HG03432 (cell line): ENCODE results near the gene ARFIP2.
A peak's percentile ranks its signal among the peaks of the same experiment; 100 is the strongest.
"Not testable (repeated sequence)": the region's sequence is repeated elsewhere in the genome, so short reads cannot be mapped to it uniquely, and the experiment has no call there.

Experiments
- ATAC-seq: cut with Tn5 transposase; IDR thresholded peaks from one replicate; pipeline ENCODE4 v1.9.1; 2021; ENCODE audit warnings: mild to moderate bottlenecking, moderate library complexity; ENCODE audit not compliant: unreplicated experiment

Gene ARFIP2

DNA sequence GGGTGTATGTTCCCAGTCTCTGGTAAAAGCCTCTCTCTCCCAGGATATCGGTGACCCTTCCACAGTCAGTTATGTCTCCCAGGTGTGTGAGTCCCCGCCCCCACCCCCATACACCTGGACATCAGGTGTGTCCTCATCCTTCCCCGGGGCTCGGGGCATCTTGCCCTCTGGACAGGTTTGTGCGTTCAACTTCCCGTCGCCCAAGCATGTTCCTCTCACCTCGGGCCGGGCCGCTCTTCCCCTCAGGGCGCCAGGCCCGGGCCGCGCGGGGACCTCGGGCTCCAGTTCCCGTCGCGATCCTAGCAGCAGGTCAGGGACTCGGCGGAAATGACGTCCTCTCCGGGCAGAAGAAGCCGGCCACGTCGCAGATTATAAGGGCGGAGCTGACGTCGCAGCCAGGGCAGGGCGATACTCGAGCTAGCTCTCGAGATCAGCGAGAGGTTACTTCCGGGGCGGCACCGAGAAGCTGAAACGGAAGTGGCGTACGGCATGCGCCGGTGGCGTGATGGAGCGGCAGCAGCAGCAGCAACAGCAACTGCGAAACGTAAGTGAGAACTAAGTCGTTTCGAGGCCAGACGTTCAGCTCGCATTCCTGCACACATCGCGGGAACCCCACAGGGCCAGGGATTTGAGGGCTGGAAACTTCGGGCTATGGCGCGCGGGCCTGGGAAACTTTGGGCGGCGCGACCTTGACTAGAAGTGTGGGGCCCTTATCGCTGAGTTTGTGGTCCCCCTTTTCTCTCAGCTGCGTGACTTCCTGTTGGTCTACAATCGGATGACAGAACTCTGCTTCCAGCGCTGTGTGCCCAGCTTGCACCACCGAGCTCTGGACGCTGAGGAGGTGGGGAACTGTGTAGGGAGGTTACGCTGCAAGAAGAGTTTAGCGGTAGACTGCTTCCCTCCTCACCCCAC is at the start of gene ARFIP2, which contains the start of gene TIMM10B:
Gene ARFIP2 (minus strand): TSS at position 320 of the 912 bp plus-strand sequence. CDS start 910 bp downstream, outside the sequence.
Gene TIMM10B (plus strand): TSS at position 490 of the 912 bp plus-strand sequence. CDS start 16 bp downstream, at position 506.
- peak; percentile 99 for ATAC-seq

DNA sequence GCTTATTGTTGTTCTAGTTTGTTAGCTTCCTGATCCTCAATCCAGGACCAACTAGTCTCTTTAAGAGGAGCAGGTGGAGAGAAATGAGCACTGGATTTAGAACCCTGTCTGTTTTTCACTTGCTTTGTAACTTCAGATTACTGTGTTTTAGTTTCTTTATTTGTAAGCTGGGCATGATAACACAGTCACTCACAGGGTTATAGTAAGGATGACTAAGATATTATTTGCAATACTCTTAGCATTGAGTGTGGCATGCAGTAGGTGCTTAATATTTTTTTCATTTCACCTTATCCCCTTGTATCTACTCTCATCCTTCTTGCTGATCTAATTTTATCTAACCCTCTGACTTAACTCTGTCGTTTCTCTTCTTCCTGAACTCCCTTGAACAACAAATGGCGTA is 49.7 kb upstream of the ARFIP2 start:
- ATAC-seq: no peak

DNA sequence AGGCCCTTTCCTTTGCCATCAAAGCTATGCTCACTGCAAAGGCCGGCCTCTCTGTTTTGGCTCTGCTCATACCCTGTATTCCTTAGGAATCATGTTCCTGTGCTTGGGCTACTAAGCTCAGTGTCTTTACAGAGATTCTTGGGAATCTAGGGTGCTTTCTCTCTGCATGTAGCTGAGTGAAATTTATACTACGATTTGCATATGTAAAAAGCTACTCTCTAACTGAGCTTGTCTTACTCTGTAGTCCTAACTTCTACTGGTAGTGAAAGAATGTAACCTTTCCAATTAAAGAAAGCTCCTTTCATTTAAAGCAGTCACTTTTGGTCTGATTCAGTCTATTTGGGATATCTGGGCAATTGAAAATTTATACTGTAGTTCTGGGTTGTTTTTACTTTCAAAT is 48.1 kb upstream of the ARFIP2 start:
- no peak for ATAC-seq

DNA sequence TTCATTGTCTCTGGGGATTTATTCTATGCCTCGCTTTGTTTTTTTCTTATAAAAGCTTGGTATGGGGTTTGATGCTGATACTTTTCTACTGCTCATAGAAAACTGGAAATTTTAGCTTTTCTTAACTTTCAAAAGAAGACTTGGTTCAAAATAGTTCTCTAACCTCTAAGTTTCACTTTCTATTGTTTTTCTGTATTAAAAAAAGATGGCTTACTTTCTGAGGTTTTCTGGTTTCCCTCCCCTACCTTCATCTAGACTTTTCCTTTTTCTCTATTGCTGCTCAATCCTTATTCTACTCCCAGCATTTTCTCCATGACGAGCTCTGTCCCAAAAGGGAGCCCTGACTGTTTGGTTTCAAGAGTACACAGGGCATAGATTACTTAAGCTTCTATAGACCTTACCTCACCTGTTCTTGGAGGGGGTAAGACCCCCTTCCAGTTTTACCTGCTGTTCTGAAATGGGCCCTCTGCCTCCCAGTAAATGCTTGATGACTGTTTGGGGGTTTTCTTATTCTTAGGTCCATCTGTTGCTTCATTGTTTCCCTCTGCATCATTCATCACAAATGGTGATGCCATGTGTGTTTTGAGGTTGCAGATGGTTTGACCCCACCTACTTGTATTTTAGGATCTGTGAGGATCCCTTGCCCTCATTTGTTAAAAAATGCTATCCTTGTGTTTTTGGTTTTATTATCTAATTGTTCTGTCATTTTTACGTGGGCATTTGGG is 45.4 kb upstream of the ARFIP2 start:
- ATAC-seq: peak; percentile 70

GRCh38 chr11:6523253-6523652 is 42.1 kb upstream of the ARFIP2 start:
- ATAC-seq: no peak

DNA sequence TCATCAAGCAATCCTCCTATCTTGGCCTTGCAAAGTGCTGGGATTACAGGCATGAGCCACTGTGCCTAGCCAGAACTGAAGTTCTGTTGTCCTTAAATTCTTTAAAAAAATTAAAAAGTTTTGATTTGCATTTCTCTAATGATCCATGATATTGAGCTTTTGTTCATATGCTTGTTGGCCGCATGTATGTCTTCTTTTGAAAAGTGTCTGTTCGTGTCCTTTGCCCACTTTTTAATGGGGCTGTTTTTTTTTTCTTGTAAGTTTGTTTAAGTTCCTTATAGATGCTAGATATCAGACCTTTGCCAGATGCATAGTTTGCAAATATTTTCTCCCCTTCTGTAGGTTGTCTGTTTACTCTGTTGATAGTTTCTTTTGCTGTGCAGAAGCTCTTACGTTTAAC is 40.8 kb upstream of the ARFIP2 start:
- not testable (repeated sequence) for ATAC-seq

- ATAC-seq: no peak
Observed at GRCh38 chr11:6520265-6520664, 39.1 kb upstream of the ARFIP2 start.

DNA sequence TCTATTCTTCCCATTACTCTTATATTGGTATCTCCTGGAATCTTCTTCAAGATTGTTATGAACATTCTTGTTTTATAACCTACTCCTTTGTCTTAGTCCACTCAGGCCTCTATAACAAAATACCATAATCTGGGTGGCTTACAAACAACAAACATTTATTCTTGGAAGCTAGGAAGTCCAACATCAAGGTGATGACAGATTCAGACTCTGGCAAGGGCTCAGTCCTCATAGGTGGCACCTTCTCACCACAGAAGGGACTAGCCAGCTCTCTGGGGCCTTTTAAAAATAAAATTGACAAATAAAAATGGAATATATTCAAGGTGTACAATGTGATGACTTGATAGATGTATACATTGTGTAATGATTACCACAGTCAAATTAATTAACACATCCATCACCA is 35.7 kb upstream of the ARFIP2 start:
- ATAC-seq: no peak

GRCh38 chr11:6505577-6506240 is 24.6 kb upstream of the ARFIP2 start:
- ATAC-seq: no peak

GRCh38 chr11:6504166-6504565 is 23.0 kb upstream of the ARFIP2 start:
- no peak for ATAC-seq

- no peak for ATAC-seq
Observed at GRCh38 chr11:6502382-6502781, 21.3 kb upstream of the ARFIP2 start.

DNA sequence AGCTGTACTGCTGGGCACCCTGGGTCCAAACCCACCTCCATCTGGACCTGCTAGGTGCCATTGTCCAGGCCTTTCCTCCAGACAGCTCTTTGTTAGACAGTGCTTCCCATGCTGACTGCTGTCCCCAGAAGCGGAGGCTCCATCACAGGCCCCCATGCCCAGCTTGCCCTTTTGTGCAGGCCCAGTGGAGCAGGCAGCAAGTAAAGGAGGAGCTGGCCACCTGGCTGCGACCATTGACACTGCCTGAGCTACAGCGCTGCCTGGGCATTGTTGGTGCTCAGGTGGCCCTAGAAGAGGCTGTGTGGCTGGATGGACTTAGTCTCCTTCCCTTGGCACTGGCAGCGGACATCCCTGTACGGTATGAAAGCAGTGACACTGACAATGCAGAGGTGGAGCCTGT is 17.4 kb upstream of the ARFIP2 start:
- no peak for ATAC-seq

GRCh38 chr11:6498121-6498520 is 17.0 kb upstream of the ARFIP2 start:
- ATAC-seq: no peak

GRCh38 chr11:6497069-6497839 is 16.1 kb upstream of the ARFIP2 start, which contains the start of gene DNHD1:
Gene DNHD1, plus strand, starts transcription at chr11:6497280. Its CDS starts 936 bp downstream, at chr11:6498216.
- no peak for ATAC-seq

DNA sequence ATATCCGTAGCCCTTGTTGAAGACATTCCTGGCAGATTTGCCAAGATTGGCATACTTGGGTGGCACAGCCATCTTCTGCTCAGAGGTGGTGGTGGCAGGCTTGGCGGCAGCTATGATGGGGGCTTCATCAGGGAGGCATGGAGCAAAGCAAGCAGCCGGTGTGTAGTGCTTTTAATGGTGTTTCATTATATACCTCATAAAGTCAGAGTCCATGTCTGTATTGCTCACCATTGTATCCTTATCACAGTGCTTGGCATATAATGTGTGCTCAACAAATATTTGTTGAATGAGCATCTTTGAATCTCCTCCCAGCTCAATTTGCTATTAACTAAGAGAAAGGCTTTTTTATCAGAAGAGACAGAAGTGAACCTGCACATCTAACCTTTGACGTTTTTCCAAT is 8.2 kb upstream of the ARFIP2 start:
- ATAC-seq: no peak

GRCh38 chr11:6488821-6489220 is 7.7 kb upstream of the ARFIP2 start:
- no peak for ATAC-seq

DNA sequence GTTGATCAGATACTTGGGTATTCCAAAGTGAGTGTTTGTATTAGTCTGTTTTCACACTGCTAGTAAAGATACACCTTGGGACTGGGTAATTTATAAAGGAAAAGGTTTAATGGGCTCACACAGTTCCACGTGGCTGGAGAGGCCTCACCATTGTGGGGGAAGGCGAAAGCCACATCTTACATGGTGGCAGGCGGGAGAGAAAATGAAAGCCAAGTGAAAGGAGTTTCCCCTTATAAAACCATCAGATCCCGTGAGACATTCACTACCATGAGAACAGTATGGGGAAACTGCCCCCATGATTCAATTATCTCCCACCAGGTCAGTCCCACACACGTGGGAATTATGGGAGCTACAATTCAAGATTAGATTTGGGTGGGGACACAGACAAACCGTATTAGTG is 7.2 kb upstream of the ARFIP2 start:
- no peak for ATAC-seq

DNA sequence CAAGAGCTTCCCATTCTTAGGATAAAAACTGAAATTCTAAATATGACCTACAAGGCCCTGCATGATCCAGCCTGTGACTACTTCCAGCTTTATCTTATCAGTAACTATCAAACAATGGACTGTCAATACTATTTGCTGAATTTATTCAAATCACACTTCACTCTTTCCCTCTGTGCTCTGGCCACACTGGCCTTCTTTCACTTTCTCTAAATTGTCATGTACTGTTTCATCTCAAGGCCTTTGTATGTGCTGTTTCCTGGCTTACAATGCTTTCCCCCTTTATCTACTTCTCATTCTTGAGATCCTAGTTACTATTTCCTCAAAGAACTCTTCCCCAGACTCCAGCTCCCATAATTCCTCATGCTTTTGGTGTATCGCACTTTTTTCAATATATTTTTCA is 5.8 kb upstream of the ARFIP2 start:
- no peak for ATAC-seq

DNA sequence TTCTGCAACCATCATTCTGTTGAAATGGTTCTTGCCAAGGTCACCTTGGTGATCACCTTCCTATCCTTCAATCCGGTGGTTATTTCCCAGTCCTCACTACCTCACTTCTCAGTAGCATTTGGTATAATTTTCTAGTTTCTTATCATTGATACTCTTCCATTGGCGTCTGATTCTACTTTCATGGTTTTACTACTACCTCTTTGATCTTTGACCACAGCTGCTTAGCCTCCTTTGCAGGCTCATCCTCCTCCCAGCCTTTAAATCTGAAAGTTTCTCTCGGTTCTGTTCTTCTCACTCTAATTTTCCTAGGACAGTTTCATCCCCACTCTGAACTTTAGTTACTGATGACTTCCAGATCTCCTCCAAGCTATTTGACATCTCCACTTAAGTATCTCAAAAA is 5.1 kb upstream of the ARFIP2 start:
- no peak for ATAC-seq

DNA sequence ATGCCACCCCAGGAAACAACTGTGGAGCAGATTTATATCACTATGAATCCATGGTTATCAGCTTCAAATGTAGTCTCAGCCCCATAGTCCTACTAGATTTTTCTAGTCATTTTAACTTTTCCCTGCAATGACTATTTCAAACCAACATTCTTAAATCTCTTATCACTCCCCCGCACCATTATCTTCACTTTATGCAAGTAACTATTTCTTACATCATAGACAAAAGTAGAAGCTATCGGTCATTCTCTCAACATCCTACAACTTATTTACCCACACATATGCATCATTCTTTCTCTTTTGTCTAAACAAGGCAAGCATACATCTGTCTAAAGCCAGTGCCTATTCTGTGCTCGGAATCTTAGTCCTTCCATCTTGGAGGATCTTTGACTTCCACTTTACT is 4.5 kb upstream of the ARFIP2 start:
- no peak for ATAC-seq

GRCh38 chr11:6483015-6483414 is 1.9 kb upstream of the ARFIP2 start:
- no peak for ATAC-seq
